Spleen (tissue), 7 donors: ENCODE measurements around the gene DEPDC4.

Source experiments
- POLR2A ChIP-seq, 3 donors: fragments of 450-650 bp; IDR thresholded peaks; one replicate each; pipeline ENCODE4 v1.5.1; 2017; ENCODE audit warnings: antibody characterized with exemption in 3 of 3, mild to moderate bottlenecking in 1 of 3
- POLR2AphosphoS5 ChIP-seq, 3 donors: sonication (generic); formaldehyde crosslinking; IDR thresholded peaks; one replicate each; pipeline ENCODE4 v1.5.1; 2017; ENCODE audit warnings: antibody characterized with exemption in 3 of 3
- TF ChIP-seq, protein P1 (sequence below), 11 experiments: fragments of 200-600 bp in 7 of 11; fragments of 450-650 bp in 4 of 11; sonication (generic) in 4 of 11; IDR thresholded peaks in 8 of 11; conservative IDR thresholded peaks in 3 of 11; 1 replicate in 7 of 11; 2 replicates in 4 of 11; pipeline versions ENCODE4 v1.4.0 to v1.8.0; 2016 to 2021; ENCODE audit warnings: antibody characterized with exemption in 11 of 11, inconsistent platforms in 4 of 11, mild to moderate bottlenecking in 1 of 11
- donor health status: DM: no; HTN: no; CAD: no; lungs with moderate emphysema.
- donor health status: DM: no; HTN: no; CAD: no.
- donor health status: DM: no; HTN: no; CAD: no.

DNA sequence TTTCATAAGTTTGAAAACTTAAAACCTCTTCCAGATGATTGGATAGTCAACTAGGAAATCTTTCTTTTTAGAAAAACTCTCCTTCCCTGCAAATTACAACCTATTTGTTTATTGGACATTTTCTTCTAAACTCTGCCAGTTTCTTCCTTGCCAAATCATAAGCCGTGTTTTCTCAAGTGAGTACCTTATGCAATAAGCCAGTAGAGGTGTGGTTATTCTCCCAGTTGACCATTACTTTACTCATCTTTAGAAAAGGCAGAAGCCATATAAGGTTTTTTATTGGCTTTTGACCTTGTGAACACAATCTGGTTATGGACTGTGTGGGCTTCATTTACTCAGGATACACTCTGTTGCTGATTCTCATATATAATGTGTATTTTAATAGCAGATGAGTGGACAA is 51.7 kb downstream of the DEPDC4 start:
- TF ChIP-seq, protein P1, sequence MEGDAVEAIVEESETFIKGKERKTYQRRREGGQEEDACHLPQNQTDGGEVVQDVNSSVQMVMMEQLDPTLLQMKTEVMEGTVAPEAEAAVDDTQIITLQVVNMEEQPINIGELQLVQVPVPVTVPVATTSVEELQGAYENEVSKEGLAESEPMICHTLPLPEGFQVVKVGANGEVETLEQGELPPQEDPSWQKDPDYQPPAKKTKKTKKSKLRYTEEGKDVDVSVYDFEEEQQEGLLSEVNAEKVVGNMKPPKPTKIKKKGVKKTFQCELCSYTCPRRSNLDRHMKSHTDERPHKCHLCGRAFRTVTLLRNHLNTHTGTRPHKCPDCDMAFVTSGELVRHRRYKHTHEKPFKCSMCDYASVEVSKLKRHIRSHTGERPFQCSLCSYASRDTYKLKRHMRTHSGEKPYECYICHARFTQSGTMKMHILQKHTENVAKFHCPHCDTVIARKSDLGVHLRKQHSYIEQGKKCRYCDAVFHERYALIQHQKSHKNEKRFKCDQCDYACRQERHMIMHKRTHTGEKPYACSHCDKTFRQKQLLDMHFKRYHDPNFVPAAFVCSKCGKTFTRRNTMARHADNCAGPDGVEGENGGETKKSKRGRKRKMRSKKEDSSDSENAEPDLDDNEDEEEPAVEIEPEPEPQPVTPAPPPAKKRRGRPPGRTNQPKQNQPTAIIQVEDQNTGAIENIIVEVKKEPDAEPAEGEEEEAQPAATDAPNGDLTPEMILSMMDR (IDR thresholded peaks at IDR 0.05 in 8 of 11, conservative IDR thresholded peaks at IDR 0.05 in 3 of 11), result no peak
- no peak for TF ChIP-seq POLR2A (IDR thresholded peaks at IDR 0.05)
- TF ChIP-seq POLR2AphosphoS5 (IDR thresholded peaks at IDR 0.05), result no peak
